GM18951 (cell line): Measurements from ENCODE around the gene ARID3A.

Experiments
- POLR2A ChIP-seq: IDR thresholded peaks from 4 replicates; pipeline ENCODE4 v1.6.1; 2011; ENCODE audit warnings: mild to moderate bottlenecking; ENCODE audit not compliant: insufficient read length, insufficient read depth; ENCODE audit errors: extremely low read depth
- in situ Hi-C: fragments of 300-500 bp; cut with MboI; formaldehyde crosslinking; loops from one replicate; pipeline ENCODE4 v1.12.0; 2022; ENCODE audit warnings: low sequenced_read_pairs, mixed read lengths, inconsistent platforms; ENCODE audit not compliant: unreplicated experiment

ARID3A gene

GRCh38 chr19:1012334-1012733 lies 86.5 kb downstream of the ARID3A start:
- in situ Hi-C loops, result no loop called here

GRCh38 chr19:1013218-1013617 lies 87.4 kb downstream of the ARID3A start:
- no peak for TF ChIP-seq POLR2A
- in situ Hi-C loops, result no loop called here

More at GRCh38 chr19:1012334-1012733, 86.5 kb downstream of the ARID3A start:
- no peak for TF ChIP-seq POLR2A

DNA sequence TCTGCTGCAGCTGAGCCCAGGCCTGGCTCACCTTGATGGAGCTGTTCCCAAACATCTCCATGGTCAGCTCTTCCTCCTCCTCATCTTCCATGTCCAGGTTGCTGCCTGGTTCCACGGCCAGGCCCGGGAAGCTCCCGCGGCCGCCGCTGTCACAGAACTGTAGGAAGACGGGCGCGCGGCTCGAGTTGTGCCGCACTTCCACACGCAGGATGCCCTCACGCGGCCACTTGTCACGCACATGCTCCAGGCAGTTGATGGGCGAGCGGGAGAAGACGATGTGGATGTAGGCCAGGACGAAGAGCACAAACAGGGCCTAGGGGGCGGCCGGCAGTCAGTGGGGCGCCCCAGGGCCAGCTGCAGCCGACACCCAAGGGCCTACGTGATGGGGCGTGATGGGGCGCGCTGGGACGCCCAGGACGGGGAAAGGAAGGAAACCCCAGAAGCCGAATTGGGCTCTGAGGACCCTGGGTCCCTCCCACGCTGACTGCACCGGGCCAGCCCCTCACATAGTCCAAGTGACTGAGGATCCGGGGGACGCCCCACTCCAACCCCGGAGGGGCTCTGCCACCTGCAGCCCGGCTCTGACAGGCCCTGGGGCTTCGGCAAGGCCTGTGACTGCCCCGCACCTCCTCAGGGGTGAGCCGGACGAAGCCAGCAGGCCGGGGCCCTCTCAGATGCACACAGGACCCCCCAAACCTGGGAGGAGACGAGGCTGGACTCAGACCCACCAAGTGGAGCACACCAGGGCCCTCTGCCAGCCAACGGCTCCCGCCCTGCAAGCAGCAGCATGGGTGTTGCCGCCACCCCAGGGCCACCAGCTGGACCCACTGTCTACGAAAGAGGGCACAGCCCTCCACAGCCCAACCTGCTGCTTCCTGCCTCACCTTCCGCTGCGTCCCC lies 88.6 kb downstream of the ARID3A start:
- in situ Hi-C loops, result no loop called here
- no peak for TF ChIP-seq POLR2A

GRCh38 chr19:1015061-1015781 lies 89.4 kb downstream of the ARID3A start:
- no peak for TF ChIP-seq POLR2A
- in situ Hi-C loops, result no loop called here

DNA sequence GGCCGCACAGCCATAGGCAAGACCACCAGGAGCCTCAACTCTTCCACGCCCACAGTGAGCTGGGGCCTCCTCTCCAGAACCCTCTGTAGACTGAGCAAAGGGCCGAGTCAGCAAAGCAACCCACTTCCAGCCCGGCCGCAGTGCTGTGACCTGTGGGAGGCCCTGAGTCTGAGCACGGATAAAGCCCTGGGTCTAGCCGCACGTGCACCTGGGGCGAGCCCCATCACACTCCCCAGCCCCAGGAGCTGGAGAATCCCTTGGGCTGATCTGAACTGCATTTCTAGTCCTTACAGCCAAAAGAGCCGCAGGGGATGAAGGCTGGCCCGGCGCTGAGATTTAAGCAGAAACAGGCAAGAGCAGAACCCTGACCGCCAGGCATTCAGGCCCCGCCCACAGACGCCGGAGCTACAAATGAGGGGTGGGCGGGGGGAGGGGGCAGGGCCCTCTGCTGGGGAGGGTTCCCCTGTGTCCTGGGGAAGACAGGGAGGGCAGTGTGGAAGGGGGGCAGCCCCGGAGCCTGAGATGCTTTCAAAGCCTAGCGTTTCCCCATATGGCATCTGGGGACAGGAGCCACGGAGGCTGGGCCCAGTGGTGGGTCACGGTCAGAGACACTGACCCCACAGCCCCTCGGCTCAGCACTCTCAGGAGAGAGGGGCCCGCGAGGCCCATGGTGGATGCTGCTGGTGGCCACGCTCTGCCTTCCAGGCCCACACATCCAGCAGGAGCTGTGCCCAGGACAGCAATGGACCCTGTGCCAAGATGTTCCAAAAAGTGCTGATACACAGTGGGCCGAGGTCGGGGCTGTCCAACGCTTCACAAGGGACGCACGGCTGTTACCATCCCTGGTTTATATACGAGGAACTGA lies 90.2 kb downstream of the ARID3A start:
- in situ Hi-C loops, result no loop called here
- no peak for TF ChIP-seq POLR2A

DNA sequence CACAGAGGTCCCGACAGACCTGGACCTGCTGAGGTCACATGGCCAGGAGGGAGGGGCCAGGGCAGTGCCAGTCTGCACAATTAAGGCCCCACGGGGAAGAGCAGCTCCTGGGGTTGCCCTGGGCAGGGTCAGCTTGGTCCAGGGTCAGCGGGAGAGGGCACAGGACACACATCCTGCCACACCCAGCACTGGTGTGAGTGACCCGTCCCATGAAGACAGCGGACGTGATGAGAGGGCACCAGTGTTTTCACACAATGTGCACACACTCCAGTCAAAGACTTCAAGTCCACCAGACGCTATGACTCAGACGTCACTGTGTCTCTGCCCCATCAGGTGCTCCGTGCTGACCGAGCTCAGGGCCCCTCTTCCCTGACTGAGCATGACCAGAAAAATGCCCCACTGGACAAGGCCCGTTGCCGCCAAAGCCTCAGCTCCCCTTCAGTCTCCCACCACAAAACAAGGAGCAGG lies 90.8 kb downstream of the ARID3A start:
- TF ChIP-seq POLR2A, result no peak
- in situ Hi-C loops, result no loop called here

DNA sequence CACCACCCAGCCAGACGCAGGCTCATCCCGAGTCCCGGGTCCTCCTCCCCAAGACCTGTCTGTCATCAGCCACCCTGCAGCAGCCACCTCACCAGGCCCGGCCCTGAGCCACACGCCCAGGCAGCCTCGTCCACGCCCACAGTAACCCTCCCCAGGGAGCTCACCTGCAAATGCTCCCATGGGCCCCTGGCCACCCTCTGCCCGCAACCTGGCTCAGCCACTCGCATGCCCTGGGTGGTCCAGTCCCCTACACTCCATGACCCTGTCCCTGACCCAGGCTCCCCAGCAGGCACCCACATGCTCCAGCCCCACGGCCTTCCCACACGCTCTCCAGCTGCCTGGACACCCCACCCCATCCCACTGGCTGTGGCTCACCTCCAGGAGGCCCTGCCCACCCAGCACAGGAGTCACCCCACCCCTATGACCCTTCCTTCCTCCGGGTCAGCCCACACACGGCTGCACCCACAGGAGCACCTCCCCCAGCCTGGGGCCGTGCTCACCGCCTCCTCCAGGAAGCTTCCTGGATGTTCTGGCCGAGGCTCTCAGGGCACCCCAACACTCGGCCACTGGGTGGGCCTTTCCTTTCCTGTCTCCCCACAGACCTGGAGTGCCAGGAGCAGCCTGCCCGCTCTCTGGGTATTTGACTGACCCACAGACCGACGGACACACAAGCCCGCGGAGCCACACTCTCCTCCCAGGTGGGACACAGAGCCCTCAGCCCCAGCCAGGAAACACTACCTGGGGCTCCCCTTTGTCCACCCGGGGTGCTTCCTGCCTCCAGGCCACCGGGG lies 91.5 kb downstream of the ARID3A start:
- no peak for TF ChIP-seq POLR2A
- in situ Hi-C loops, result no loop called here

GRCh38 chr19:1017906-1018305 lies 92.1 kb downstream of the ARID3A start:
- in situ Hi-C loops, result no loop called here
- TF ChIP-seq POLR2A, result no peak

DNA sequence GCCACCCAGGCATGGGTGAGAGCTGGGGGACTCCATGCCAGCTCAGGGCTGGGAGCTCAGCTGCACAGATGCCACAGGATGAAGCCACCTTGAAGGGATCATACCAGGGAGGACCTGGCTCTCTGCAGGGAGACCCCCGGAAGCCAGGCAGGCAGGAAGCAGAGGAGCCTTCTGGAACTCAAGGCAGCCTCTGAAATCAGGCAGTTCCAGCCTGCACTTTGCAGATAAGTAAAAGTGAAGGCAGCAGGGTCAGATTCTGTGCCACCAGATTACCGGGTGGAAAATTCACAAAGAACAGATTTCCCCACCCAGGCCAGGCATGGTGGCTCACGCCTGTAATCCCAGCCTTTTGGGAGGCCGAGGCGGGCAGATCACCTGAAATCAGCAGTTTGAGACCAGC lies 92.6 kb downstream of the ARID3A start:
- no peak for TF ChIP-seq POLR2A
- in situ Hi-C loops, result no loop called here

- in situ Hi-C loops, result no loop called here
- no peak for TF ChIP-seq POLR2A
Measured at GRCh38 chr19:1018932-1019615, 93.2 kb downstream of the ARID3A start.

- no peak for TF ChIP-seq POLR2A
- in situ Hi-C loops, result no loop called here
Measured at GRCh38 chr19:1019616-1019961, 93.8 kb downstream of the ARID3A start.

DNA sequence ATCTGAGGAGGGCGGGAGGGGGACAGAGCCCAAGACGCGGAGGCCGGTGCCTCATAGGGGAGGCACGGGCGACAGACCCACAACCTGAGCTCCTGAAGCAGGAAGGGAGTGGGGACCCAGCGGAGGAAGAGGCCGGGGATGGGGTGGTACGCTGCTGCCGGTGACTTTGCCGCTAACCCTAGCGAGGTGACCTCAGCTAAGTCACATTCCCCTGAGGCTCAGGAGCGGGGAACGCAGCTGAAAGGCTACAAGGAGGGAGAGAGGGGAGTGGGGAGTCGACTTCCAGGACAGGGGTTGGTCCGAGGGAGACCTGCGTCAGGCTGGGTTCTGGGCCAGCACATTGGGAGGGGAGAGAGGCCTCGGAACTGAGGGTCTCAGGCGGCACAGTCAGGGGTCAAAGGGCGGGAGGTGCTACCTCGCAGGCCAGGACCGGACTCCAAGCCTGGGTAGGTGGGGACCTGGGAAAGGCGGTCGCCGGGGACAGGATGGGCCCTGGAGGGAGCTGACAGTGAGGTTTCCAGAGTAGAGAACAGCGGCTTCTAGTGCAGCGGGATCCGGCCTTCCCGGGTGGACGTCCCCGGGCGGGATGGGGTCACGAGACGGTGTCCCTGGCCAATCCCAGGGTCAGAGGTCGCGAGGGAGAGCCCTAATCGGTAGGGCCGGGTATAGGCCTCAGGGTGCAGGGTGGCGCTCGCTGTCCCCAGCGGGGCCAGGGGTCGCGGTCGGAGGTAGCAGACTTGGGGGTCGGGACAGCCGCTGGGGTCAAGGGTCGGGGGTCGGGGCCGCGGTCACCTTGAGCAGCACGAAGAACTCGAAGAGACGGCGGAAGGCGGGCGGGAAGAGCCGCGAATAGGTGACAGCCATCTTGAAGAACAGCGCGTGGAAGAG lies 94.4 kb downstream of the ARID3A start:
- TF ChIP-seq POLR2A, result no peak
- in situ Hi-C loops, result no loop called here
